Non-pigmented ciliary epithelial cell (primary cell): ENCODE measurements around the gene C1orf198.
"Not testable (repeated sequence)": the region's sequence is repeated elsewhere in the genome, so short reads cannot be mapped to it uniquely, and the experiment has no call there.

Source experiments
- DNase-seq: peaks from one replicate; pipeline ENCODE4 v3.0.0-alpha.2; 2010; ENCODE audit warnings: low read depth

C1orf198 gene

DNA sequence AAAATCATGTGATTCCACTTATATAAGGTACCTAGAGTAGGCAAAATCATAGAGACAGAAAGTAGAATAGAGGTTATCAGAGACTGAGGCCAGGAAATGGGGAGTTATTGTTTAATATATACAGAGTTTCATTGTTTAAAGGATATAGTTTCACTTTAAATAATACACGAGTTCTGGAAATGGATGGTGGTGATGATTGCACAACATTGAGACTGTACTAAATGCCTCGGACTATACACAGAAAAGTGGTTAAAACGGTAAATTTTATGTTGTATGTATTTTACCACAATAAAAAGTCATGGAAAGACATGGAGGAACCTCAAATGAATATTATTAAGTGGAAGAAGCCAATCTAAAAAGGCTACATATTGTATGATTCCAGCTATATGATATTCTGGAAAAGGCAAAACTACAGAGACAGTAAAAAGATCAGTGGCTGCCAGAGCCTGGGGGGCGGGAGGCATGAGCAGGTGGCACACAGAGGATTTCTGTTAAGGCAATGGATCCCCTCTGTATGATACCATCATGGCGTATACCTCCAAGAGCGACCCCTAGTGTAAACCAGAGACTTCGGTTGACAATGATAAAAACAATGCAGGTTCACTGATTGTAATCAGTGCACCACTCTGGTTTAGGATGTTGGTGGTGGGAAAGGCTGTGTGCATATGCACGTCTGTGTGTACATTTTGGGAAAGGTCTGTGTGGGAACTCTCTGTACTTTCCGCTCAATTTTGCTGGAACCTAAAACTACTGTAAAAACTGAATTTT lies 7.5 kb downstream of the C1orf198 start:
- DNase-seq = no peak

DNA sequence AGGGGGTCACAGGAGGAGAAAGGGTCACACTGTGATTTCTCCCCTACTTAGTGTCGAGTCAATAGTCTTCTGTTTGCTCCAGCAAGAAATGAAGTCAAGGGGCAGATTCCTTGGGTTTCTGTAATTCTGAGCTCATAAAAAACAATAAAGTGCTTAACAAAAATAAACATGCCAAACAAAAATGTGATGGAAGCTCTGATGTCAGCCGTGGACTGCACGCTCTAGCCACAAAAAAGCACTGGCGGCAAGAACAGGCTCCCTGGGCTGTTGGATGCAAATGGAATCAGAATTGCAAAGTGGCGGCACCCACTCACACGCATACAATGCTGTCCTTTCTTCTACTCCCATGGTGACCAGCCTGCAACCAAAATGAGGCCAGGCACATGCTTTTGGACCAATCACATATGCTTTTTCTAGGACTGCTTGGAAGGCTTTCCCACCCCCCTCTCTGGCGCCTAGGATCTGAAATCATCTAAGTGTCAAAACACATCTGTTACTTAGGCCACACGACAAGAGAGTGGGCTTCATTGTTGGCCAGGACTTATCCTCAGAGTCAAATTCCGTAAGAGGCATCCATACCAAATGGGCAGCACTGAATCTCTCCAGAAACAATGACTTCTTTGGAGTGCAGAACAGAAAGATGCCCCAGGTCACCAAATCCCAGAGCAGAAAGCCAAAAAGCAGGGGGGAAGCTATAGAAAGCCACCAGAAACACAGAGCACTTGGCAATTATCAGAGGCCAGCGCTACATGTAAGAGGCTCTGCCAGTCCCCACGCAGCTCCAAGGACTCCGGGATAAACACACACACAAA lies 9.2 kb downstream of the C1orf198 start:
- DNase-seq = no peak

DNA sequence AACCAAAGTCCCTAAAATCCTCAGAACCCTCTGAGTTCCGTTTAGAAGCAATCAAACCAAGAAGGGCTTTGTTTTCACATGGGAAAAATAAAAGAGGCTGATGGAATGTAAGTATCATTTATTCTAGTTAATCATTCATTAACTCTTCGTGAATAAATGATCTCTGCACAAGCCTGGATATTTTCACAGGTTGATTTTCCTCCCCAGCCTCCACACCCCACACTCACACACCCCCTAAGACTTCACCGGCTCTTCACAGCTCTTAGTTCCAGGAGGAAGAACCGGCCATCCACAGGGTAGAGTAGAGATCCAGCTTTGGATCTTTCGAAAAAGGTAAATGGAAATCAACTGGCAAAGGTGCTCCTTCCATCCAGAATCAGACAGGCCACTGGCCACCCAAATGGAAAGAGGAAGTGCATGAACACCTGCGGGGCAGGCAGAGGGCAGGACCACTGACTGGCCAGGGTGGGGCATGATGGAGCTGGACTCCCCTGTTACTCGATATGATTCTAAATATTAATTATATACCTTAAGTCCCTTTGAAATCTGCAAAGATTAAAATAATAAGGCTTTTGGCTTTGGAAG lies 10.0 kb downstream of the C1orf198 start:
- DNase-seq = no peak

DNA sequence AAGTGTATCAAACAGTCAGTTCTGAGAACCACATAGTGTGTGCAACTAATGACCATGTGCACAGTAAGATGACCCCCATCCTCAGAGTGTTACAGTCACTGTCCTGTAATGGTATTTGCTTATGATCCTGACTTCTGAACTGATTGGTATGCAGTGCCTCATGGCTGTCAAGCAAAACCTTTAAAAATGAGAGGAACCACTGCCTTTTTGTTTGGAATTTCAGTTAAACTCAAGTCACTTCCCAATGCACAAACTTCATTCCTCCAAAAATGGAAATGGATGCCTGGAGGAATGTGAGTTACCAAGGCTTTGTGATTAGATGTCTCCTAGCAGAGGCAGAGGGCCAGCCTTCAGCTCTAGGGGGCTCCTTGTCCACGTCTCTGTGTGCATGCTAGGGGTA lies 10.5 kb downstream of the C1orf198 start:
- no peak for DNase-seq

DNA sequence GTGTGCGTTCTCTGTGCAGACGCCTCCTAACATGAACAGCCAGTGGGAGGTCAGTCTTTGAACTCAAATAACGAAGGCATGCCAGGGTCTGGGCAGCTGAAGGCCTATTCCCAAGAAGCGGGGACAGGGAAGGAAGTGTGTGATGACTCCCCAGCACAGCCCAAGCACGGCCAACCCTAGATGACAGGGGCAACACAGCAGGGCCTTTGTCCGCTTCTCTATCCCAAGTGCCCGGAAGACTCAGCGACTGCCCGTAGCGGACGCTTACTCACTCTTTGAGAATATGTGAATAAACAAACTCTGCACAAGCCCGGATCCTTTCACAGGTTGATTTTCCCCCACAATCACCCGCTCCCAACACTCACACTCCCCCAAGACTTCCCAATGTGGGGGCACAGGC lies 11.2 kb downstream of the C1orf198 start:
- DNase-seq = no peak

DNA sequence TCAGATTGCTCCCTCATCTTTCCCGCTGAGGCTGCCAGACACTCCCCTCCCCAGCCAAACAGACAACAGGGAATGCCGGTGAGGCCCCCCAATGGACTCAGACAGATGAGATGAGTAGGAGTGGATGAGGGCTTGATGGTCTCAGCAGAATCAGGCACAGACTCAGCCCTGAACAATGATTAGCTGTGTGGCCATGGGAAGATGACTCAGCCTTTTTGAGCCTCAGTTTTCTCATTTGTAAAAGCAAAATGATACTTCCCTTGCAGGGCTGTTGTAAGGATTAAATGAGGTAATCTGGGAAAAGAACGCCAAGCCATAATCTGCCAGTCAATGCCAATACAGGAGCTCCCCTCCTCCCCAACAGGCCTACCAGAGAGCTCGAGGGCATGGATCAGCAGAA lies 12.4 kb downstream of the C1orf198 start:
- DNase-seq = no peak

DNA sequence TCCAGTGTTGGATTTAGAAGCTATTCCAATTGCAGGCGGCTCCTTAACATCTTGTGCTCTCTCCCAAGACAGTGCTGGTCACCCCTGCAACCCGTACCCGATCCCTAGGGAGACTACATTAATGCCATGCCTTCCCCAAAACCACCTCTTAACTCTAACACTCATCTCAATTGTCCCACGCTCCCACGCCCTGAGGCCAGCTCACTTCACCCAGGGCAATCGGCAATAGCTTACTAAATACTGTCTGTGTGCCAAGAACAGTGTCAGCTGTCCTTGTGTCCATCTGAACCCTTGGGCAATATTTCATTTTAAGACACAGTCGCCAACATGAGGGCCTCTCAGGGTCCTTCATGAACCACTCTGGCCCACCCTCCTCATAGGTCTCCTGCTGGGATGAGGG lies 13.9 kb downstream of the C1orf198 start:
- DNase-seq = no peak

DNA sequence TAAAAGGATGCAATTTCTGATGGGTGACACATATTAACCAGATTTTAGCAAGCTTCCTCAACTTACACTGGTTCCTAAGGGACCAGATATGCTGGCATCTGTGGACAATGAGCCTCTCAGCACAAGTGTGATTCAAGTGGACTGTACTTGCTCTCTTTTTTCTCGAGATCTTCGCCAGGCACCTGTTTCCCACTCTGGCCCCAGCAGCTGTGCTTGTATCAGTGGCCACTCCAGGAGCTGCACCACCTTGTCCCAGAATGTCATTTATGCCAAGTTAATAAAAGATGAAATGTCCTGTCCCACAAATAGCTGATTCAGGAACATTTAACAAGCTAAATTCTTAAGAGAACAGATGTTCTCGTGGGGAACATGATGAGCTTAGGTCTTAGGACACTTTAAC lies 14.6 kb downstream of the C1orf198 start:
- DNase-seq = no peak

DNA sequence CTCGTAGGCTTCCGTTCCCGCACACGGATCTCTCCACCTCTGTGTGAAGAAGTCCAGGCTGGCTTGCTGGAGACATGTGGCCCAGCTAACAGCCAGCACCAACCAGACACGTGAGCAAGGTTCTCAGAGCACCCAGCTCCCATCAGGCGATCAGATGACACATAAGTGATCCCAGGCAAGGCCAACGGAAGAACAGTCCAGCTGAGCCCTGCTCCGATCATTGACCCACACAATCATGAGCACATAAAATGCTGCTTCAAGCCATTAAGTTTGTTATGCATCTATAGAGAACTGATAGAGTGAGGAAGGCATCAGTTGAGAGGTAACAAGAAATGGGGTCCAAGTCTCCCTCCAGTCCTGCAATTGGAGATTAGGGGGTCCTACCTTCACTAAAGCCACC lies 15.4 kb downstream of the C1orf198 start:
- DNase-seq = no peak

DNA sequence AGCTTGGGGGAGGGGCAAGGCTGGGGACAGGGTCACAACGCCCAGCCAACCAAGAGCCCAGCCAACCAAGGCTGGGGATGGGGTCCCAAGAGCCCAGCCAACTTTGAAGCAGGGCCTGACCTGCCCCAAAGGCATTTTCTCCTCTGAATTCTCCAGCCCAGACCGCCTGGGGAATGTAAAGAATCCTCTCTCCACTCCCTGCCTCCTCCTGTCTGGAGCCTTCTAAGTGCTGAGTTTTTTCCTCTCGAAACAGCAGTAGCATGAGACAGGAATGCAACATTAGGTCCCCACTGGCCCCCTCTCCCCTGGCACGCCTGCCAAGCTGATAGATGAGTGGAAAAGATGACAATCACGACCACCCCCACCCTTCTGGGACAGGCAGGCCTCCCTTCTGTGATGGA lies 17.0 kb downstream of the C1orf198 start:
- peak; percentile 60 for DNase-seq

DNA sequence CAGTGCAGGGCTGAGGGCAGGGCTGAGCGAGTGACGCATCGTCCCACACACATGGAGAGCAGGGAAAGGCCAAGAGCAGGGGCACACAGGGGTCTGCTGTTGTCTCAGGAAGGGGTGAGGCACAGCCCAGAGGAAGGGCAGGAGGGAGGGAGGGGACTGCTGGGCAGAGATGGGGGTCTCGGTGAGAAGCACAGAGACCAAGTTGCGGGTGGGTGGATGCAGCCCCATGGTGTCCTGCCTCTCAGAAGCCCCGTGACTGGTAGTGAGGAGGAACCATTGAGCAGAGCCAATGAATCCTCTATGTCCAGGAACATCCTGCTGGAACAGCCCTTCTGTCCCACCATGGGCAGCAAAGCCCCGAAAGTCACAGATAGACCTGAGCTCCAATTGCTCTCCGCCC lies 17.8 kb downstream of the C1orf198 start:
- no peak for DNase-seq

DNA sequence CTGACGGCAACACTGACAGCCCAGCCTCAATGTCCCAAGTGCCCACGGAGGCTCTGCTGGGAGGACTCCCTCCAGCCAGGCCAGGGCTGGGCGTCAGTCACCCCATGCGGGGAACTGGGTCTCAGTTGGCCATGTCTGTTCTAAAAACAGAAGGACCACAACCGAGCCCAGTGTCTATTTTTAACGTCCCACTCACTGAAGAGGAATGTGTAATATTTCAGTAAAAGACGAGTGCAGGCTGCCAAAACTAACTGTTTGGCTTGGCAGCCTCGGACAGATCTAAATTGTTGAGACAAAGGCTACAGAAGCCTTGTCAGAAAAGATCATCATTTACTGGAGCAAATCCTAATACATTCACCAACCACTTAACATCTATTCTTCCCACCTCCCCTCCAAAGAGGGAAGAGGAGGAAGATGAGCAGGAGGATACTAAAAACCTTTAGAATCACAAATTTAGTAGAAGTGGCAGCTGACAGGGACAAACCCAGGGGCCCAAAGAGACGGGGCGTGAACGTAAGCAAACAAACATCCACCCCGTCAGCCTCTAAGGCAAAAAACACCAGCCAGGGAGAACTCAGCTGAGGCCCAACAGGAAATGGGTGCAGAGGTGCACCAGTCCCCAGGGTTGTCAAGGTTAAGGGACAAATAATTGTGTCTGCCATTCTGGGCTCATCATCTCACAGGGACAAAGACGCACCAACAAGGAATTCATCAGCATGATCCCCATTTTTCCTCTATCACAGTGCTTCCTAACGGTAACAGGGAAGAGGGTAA lies 18.7 kb downstream of the C1orf198 start:
- peak; percentile 82 for DNase-seq

DNA sequence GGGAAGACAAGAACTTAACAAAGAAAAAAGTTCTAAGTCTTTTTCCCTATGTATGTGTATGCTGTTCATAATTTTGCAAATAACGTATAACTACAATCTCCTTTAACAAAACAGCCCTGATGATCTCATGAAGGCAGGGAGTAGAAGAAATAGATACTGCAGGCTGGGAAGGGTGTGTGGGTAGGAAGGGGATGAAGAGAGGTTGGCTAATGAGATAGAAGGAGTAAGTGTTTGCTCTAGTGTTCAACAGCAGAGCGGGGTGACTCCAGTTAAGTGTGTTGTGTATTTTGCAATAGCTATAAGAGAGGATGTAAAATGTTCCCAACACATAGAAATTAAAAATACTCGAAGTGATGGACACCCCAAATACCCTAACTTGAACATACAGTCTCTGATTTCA lies 20.1 kb downstream of the C1orf198 start:
- no peak for DNase-seq

DNA sequence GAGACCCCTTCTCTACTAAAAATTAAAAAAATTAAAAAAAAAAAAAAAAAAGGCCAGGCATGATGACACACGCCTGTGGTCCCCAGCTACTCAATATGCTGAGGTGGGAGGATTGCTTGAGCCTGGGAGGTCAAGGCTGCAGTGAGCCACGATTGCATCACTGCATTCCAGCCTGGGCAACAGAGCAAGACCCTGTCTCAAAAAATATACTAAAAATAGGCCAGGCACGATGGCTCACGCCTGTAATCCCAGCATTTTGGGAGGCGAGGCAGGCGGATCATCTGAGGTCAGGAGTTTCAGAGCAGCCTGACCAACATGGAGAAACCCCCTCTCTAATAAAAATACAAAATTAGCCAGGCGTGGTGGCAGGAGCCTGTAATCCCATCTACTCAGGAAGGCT lies 23.1 kb downstream of the C1orf198 start:
- DNase-seq = not testable (repeated sequence)

DNA sequence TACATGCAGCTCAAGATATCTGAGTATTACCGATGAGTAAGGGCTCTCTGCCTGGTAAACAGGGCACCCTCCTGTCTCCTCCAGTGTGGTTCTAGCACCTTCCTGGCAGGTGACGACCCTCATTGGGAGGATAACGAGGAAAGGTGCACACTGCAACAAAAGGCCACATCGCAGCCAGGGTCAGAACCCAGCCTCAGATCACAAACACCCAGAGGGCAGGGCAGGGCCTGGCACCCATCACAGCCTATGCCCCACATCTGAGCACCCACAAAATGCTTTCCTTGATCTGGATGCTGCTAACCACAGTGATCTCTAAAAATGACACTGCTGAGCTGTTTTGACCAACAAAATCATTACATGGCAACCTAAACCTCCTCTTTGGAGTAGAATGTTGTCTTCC lies 23.8 kb downstream of the C1orf198 start:
- no peak for DNase-seq

DNA sequence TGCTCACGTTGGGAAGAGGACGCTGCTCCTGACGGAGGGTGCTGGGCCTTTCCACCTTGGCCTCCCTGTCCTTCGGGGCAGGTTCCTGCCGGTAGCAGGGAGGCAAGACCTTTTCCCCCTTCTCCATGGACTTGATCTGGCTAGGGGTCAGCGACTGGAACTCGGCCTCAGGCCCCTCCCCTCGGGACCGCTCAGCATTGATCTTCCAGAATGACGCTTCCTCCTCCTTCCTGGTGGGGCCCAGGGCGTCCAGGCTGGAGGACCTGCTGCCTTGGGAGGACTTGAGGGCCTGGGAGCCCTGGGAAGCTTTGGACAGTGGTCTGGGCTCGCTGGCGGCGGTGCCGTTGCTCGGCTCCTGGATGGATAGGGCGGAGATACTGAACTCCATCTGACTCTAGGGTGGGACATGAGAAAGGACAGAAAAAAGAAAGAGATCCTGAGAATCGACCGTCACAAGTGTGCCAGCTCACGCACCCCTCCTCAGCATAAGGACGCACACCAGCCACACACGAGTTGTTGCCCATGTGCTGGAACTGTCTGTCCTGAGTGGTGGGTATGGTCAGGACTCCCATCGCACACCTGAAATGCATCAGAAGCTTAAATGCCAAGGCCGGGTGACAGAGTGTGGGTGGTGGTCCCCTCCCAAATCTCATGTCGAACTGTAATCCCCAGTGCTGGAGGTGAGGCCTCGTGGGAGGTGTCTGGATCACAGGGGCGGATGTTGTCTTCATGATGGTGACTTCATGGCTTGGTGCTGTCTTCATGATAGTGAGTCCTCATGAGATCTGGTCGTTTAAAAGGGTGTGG lies 24.6 kb downstream of the C1orf198 start:
- DNase-seq = no peak

DNA sequence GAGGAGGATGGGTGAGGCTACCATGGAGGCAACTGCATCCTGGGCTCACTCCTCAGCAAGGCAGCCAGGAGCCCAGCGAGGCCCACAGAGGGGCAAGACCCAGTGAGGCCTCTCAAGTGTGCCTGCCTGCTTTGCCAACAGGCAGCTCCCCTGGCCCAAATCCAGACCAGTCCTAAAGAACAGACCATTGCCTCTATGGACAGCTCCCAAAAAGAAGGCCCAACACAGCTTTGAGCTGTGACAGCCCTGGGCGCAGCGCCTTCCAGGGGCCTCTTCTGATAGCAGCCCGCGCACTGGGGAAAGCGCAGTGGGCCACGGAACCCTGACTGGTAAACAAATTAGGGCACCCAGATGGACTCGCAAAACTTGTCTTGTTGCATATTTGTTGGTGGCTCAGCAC lies 25.5 kb downstream of the C1orf198 start:
- DNase-seq = no peak

DNA sequence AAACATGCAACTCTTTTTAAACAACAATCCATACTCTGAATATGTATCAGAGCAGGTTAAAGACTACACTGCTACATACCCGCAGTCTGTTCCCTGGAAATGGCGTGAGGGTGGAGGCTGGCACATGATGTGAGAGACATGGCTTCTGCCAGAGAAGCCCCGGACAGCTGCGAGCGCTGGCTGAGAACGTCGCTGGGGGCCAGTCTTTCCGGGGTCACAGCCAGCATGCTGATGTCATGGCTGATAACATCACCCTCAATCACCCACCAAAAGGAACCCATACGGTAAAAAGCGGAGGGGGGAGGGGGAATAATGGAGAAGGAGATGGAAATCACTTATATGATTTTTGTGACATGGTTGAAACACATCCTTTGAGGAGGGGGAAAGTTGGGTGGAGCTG lies 29.1 kb downstream of the C1orf198 start:
- no peak for DNase-seq

DNA sequence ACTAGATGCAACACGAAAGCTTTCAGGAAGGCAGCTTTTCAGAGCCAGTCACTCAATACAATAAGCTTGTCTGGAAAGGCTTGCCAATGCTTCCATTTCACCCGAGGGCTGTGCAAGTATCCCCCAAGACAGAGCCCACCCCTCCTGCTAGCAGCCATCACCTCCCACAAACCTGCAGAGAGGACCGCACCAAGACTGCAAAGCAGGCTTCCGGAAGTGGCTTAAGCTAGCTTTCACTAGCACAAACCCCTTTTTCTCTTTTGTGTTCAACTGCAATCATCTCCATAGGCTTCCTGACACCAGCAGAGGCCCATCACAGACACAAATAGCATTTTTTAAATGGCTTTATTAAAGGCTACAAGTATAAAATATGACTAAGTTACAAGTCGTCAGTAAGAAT lies 31.5 kb downstream of the C1orf198 start:
- DNase-seq = no peak

DNA sequence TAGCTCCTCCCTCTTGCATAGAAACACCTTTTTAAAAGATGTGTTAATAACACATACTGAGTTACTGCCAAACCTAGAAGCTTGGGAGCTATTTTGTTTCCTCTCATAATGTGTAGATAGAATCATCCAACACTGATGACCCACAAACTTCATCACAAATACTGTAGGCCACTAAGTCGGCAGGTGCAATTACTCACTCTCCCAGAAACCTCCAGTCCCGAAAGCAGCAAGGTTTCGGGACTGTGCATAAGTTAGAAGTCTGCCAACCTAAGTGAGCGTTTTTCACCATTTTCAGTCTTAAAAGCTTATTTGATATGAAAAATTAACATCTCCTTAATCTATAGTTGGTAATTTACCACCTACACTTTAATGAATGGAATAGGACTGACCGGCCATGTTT lies 32.0 kb downstream of the C1orf198 start:
- DNase-seq = no peak

DNA sequence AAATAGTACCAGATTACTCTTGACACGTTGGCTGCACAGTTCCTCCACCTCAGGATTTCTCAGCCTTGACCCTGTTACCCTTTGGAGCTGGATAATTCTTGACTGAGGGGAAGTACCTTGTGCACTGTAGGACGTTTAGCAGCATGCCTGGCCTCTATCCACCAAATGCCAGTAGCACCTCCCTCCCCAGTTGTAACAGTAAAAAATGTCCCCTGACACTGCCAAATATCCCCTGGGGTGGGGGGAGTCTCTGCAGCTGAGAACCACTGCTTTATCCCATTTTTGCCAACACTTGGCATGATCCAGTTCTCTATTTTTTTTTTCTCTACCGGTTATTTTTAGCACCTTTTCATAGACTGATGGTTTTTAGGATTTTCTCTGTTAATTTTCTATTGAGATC lies 34.0 kb downstream of the C1orf198 start:
- no peak for DNase-seq

DNA sequence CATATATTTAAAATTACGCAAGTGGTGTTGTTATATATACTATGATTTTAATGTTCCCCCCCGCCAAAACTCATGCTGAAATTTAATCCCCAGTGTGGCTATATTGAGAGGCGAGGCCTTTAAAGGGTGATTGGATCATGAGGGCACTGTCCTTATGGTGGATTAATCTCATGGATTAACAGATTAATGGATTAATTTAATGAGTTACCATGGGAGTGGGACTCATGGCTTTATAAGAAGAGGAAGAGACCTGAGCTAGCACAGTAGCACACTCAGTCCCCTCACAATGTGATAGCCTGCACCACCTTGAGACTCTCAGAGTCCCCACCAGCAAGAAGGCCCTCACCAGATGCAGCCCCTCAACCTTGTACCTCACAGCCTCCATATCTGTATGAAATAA lies 34.8 kb downstream of the C1orf198 start:
- no peak for DNase-seq
